ENCODE results near the gene NLGN1.

NLGN1 gene

DNA sequence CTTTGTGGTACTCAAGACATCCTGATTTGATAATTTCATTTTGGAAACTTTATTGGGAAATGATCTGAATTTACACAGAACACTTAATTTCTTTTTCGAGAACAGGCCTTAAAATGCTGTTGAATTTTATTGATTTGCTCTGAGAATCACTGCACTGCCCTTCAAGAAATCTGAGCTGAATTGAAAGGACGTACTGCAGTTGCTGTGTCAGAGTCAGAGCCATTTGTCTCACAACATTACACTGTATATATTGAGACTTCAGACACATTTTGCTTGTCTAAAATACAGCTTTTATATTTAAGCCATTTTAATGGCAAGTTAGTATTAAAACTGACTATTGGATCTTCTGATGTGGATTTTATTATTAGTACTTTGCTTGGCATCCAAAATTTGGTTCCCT is 504.1 kb downstream of the NLGN1 start:
- H3K4me3 ChIP-seq (ENCODE audit: low read depth, low read length) = no peak overlapping the region
- TF ChIP-seq CTCF (IDR thresholded peaks at IDR 0.05; ENCODE audit: low read depth, low read length) = no peak
- TF ChIP-seq POLR2A (IDR thresholded peaks at IDR 0.05; ENCODE audit: extremely low read depth, insufficient read length) = no peak
- TF ChIP-seq, protein P1, sequence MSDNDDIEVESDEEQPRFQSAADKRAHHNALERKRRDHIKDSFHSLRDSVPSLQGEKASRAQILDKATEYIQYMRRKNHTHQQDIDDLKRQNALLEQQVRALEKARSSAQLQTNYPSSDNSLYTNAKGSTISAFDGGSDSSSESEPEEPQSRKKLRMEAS (IDR thresholded peaks at IDR 0.05; ENCODE audit: low read depth, low read length) = no peak
- no peak for DNase-seq (ENCODE audit: low read depth)

GRCh38 chr3:173902401-173902800 is 504.9 kb downstream of the NLGN1 start:
- DNase-seq (ENCODE audit: low read depth) = no peak
- TF ChIP-seq CTCF (IDR thresholded peaks at IDR 0.05; ENCODE audit: low read depth, low read length) (no peak), MYC (IDR thresholded peaks at IDR 0.05; ENCODE audit: low read depth, low read length) (no peak), POLR2A (IDR thresholded peaks at IDR 0.05; ENCODE audit: extremely low read depth, insufficient read length) (no peak)
- TF ChIP-seq, protein P1 (IDR thresholded peaks at IDR 0.05; ENCODE audit: low read depth, low read length) = no peak
- H3K4me3 ChIP-seq (ENCODE audit: low read depth, low read length) = no peak overlapping the region

- TF ChIP-seq CTCF (IDR thresholded peaks at IDR 0.05; ENCODE audit: low read depth, low read length) (no peak), POLR2A (IDR thresholded peaks at IDR 0.05; ENCODE audit: extremely low read depth, insufficient read length) (no peak), MYC (IDR thresholded peaks at IDR 0.05; ENCODE audit: low read depth, low read length) (no peak)
- TF ChIP-seq, protein P1 (IDR thresholded peaks at IDR 0.05; ENCODE audit: low read depth, low read length) = no peak
Observed at GRCh38 chr3:173902871-173903270, 505.3 kb downstream of the NLGN1 start.

DNA sequence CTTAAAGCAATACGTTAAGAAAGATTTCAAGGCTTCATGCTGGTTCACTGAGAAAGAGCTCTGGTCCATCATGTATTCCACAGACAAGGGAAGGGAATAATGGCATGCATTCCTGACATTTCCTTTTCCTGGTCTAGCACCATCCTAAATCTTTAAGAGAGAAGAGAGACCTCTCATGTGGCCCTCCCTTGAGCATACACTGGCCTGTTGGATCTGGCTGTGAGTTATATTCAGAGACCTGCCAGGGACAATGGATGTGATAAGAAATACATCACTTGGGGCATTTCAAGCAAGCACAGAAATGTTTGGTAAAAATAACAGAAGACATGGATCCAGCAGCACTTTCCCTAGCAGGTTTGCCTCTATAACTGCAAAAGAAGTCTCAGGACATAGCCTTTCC is 507.8 kb downstream of the NLGN1 start:
- TF ChIP-seq MYC (IDR thresholded peaks at IDR 0.05; ENCODE audit: low read depth, low read length) (no peak), POLR2A (IDR thresholded peaks at IDR 0.05; ENCODE audit: extremely low read depth, insufficient read length) (no peak), CTCF (IDR thresholded peaks at IDR 0.05; ENCODE audit: low read depth, low read length) (no peak)
- TF ChIP-seq, protein P1 (IDR thresholded peaks at IDR 0.05; ENCODE audit: low read depth, low read length) = no peak
- DNase-seq (ENCODE audit: low read depth) = no peak
- H3K4me3 ChIP-seq (ENCODE audit: low read depth, low read length) = no peak overlapping the region

More at GRCh38 chr3:173902871-173903270, 505.3 kb downstream of the NLGN1 start:
- no peak for DNase-seq (ENCODE audit: low read depth)
- no peak overlapping the region for H3K4me3 ChIP-seq (ENCODE audit: low read depth, low read length)

DNA sequence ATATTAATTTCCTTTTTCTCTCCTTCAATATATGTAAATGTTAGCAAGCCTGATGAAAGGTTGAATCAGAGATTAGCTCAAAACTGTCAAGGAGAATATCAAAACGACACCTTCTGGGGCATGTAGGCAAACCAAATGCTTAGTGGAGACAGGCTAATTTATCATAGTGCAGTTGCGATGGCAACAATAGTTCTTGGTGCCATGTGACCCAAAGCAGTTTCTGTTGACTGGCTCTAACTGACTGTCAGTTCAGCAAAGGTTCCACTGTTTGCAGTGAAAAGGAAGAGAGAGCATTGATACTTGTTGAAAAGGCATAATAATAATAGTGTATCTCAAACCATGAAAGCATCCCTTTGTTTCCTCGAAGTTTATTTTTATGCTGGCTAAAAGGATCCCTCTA is 513.9 kb downstream of the NLGN1 start:
- no peak overlapping the region for H3K4me3 ChIP-seq (ENCODE audit: low read depth, low read length)
- TF ChIP-seq, protein P1 (IDR thresholded peaks at IDR 0.05; ENCODE audit: low read depth, low read length) = no peak
- TF ChIP-seq MYC (IDR thresholded peaks at IDR 0.05; ENCODE audit: low read depth, low read length) = no peak
- TF ChIP-seq POLR2A (IDR thresholded peaks at IDR 0.05; ENCODE audit: extremely low read depth, insufficient read length) = no peak
- TF ChIP-seq CTCF (IDR thresholded peaks at IDR 0.05; ENCODE audit: low read depth, low read length) = no peak
- DNase-seq (ENCODE audit: low read depth) = no peak

DNA sequence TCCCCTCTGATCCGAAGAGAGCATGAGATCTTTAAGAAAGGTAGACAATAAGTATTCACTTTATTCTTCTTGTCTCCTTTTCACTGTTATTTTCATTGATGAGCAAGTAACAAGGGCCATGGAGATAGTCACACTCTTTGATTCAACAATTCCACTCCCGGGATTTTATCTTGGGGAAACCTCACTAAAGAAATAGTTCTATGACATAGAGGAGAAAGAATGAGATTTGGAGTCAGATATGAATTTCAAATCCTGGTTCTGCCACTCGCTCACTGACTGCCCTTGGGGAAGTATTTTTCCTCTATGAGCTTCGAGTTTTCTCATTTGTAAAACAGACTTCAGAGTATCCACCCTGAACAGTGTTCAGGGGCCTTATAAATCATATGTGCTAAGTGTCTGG is 514.6 kb downstream of the NLGN1 start:
- no peak for DNase-seq (ENCODE audit: low read depth)
- no peak overlapping the region for H3K4me3 ChIP-seq (ENCODE audit: low read depth, low read length)
- no peak for TF ChIP-seq POLR2A (IDR thresholded peaks at IDR 0.05; ENCODE audit: extremely low read depth, insufficient read length)
- TF ChIP-seq, protein P1 (IDR thresholded peaks at IDR 0.05; ENCODE audit: low read depth, low read length) = no peak
- TF ChIP-seq MYC (IDR thresholded peaks at IDR 0.05; ENCODE audit: low read depth, low read length) = no peak
- no peak for TF ChIP-seq CTCF (IDR thresholded peaks at IDR 0.05; ENCODE audit: low read depth, low read length)

Measured in NB4 (cell line).